ENCODE measurements around the gene ATG2A. TPM values are rescaled to one million over a fixed set of nuclear protein-coding genes. Genes with fewer than 3 reads are reported as not detected.
A peak's percentile ranks its signal among the peaks of the same experiment; 100 is the strongest.

Gene ATG2A
- total and polyA plus RNA-seq, 10 of the 15 experiments (the other 5 are each of a cell fraction or from before 2014, with no cell fraction given) = 0.08 to 19.0 (median 4.6) TPM

GRCh38 chr11:64858467-64859263 lies 58.3 kb downstream of the ATG2A start (continued):
- TF ChIP-seq HDAC6 (IDR thresholded peaks at IDR 0.05; ENCODE audit: unreplicated experiment) (no peak), KAT2A (conservative IDR thresholded peaks at IDR 0.05; ENCODE audit: control insufficient read depth, low read depth, low read length) (no peak), SMARCA5 (IDR thresholded peaks at IDR 0.05) (no peak; the same call in 1 of the 2 replicates), CHD4 (IDR thresholded peaks at IDR 0.05) (no peak), BMI1 (IDR thresholded peaks at IDR 0.05; ENCODE audit: borderline replicate concordance) (no peak), SUZ12 (IDR thresholded peaks at IDR 0.05; ENCODE audit: unreplicated experiment) (no peak), RFX5 (IDR thresholded peaks at IDR 0.05; ENCODE audit: low read depth, low read length) (no peak), PML (IDR thresholded peaks at IDR 0.05; ENCODE audit: low read length) (no peak), TARDBP (IDR thresholded peaks at IDR 0.05; ENCODE audit: borderline replicate concordance) (no peak), FOXK2 (IDR thresholded peaks at IDR 0.05) (no peak), DPF2 (IDR thresholded peaks at IDR 0.05) (no peak)

- no peaks in the 10 kb centered on the region for H3K27me3 ChIP-seq (replicated peaks in 1 of 2; ENCODE audit: control insufficient read depth in 2 of 2, insufficient read depth in 2 of 2, low read length in 1 of 2)
- H3K4me1 ChIP-seq (ENCODE audit: control insufficient read depth, insufficient read depth, low read length) = peaks cover 92% of the 10 kb centered on the region
- H3K9me3 ChIP-seq (replicated peaks; ENCODE audit: control insufficient read depth, insufficient read depth, low read length) = no peaks in the 10 kb centered on the region
- FAIRE-seq = no peak
- H2AFZ ChIP-seq (ENCODE audit: control insufficient read depth, low read depth, low read length) = no peak overlapping the region
- peak overlapping the region; percentile 32; the same call in 1 of the 2 replicates for H3K27ac ChIP-seq (ENCODE audit: control insufficient read depth, insufficient read depth)
- TF ChIP-seq NR2C2 (IDR thresholded peaks at IDR 0.05; ENCODE audit: borderline replicate concordance, control insufficient read depth, insufficient read length, low read depth) = no peak
- peak; percentile 60 for TF ChIP-seq POLR2A (IDR thresholded peaks at IDR 0.05; ENCODE audit: low read depth, low read length)
- no peak for TF ChIP-seq USF1 (IDR thresholded peaks at IDR 0.05; ENCODE audit: borderline replicate concordance, extremely low read length, insufficient read depth, low read depth, low read length)
- peak; percentile 79; the same call in 1 of the 2 replicates for TF ChIP-seq POLR2AphosphoS5 (IDR thresholded peaks at IDR 0.05; ENCODE audit: low read length)
- peak overlapping the region; percentile 40; the same call in 1 of the 2 replicates for H3K4me2 ChIP-seq (ENCODE audit: control insufficient read depth, insufficient read depth)
- RAD21 ChIA-PET (ENCODE audit: unreplicated experiment) = interaction anchor here (1.5 to 15.8 kb wide), 4 partner anchors 7 to 20 kb away, joined by 4 to 316 read pairs (median 138); partner anchors contain the start of genes CDC42BPG and EHD1
- BruUV-seq (replicated peaks) = no TSS peak
- POLR2A ChIA-PET = interaction anchor here (0.5 to 24.3 kb wide), 5 partner anchors 8 to 1085 kb away, joined by 3 to 620 read pairs (median 30); partner anchors contain the start of genes CDC42BPG and EHD1
- DNase-seq (ENCODE audit: low read depth, low spot score) = no peak
- H3K79me2 ChIP-seq (ENCODE audit: control insufficient read depth, insufficient read depth, low read length) = peaks cover 58% of the 10 kb centered on the region
- 94% methylated on average over 6 of the region's 6 CpGs for WGBS (ENCODE audit: insufficient coverage, insufficient replicate concordance, low lambda C conversion rate, missing lambda C conversion rate)
- SMC1A ChIA-PET (ENCODE audit: uncharacterized antibody, unreplicated experiment) = interaction anchor here (11.6 to 15.0 kb wide), 3 partner anchors 6 to 20 kb away, joined by 226 to 306 read pairs (median 306); partner anchors contain the start of gene EHD1
- H3K36me3 ChIP-seq (ENCODE audit: control insufficient read depth in 2 of 2, insufficient read depth in 2 of 2, low read length in 1 of 2) = peaks cover 24 to 56% of the 10 kb centered on the region in 2 experiments
- no peak overlapping the region for H3K9ac ChIP-seq (ENCODE audit: control insufficient read depth, insufficient read depth, low read length)
- ATAC-seq = no peak
- CTCF ChIA-PET = interaction anchor here (14.5 to 28.8 kb wide), 3 partner anchors 6 to 29 kb away, joined by 374 to 1208 read pairs (median 374); partner anchors contain the start of genes CDC42BPG and EHD1
- H3K4me3 ChIP-seq = no peak overlapping the region
- intact Hi-C loops (cut with micrococcal nuclease; ENCODE audit: unreplicated experiment) = no loop called here
- H4K20me1 ChIP-seq (ENCODE audit: control insufficient read depth, insufficient read depth) = no peaks in the 10 kb centered on the region
- in situ Hi-C loops (cut with MboI) = no loop called here
Measured at GRCh38 chr11:64857485-64857884, 59.5 kb downstream of the ATG2A start.
